Mucosa of descending colon (tissue), 3 donors: ENCODE measurements around the gene XRCC6. TPM values are rescaled to one million over a fixed set of nuclear protein-coding genes. Genes with fewer than 3 reads are reported as not detected.
"Not testable (repeated sequence)": the region's sequence is repeated elsewhere in the genome, so short reads cannot be mapped to it uniquely, and the experiment has no call there.

Experiments used
- ATAC-seq: fragments of 200-7000 bp; cut with Tn5 transposase; one replicate; pipeline ENCODE4 v1.9.1; 2020; ENCODE audit warnings: mild to moderate bottlenecking, moderate library complexity
- DNase-seq, 3 donors: peaks; one replicate each; pipeline ENCODE4 v3.0.0-alpha.2; 2020
- H3K36me3 ChIP-seq: fragments of 200-600 bp; one replicate; pipeline ENCODE4 v1.8.0; 2021; ENCODE audit warnings: low read depth, mild to moderate bottlenecking
- H3K4me1 ChIP-seq: fragments of 200-600 bp; one replicate; pipeline ENCODE4 v1.8.0; 2021; ENCODE audit warnings: low read depth, mild to moderate bottlenecking
- H3K4me3 ChIP-seq: fragments of 200-600 bp; one replicate; pipeline ENCODE4 v1.8.0; 2021; ENCODE audit warnings: mild to moderate bottlenecking
- H3K9me3 ChIP-seq: fragments of 200-600 bp; one replicate; pipeline ENCODE4 v1.8.0; 2021; ENCODE audit warnings: mild to moderate bottlenecking
- CTCF ChIP-seq: fragments of 200-600 bp; IDR thresholded peaks from one replicate; pipeline ENCODE4 v1.8.0; 2022; ENCODE audit warnings: antibody characterized with exemption, mild to moderate bottlenecking
- intact Hi-C, 2 donors: fragments of 100-400 bp; cut with DNase I in 1 of 2; cut with micrococcal nuclease in 1 of 2; formaldehyde crosslinking; loops; one replicate each; pipeline versions ENCODE4 v1.11.0 to v1.11.1; 2022; cut with DNase I, micrococcal nuclease
- total RNA-seq, 3 donors: library from RNA; stranded (reverse); fragmentation: NEBNext Ultra II Directional in 2 of 3; extraction: Animal tissue kit (Norgen Biotek cat#: 25700) in 2 of 3; gene quantifications; one replicate each; pipeline versions ENCODE4 v1.2.1 to v1.2.4, GENCODE V29; 2021 to 2023
- donor health status: DM: no; HTN: no; CAD: no; lungs with moderate emphysema.
- donor health status: DM: no; HTN: no; CAD: no.
- donor health status: DM: no; HTN: yes; CAD: no.

XRCC6 gene
- total RNA-seq, 3 donors from 2014 or later, result 169 to 193 (median 177) TPM

- intact Hi-C loops, result no loop called here
- ATAC-seq, result no peak
- H3K4me1 ChIP-seq, result no peaks in the 10 kb centered on the region
- peaks cover 21% of the 10 kb centered on the region for H3K36me3 ChIP-seq
- no peaks in the 10 kb centered on the region for H3K9me3 ChIP-seq
- no peak for TF ChIP-seq CTCF
- no peak overlapping the region for H3K4me3 ChIP-seq
- DNase-seq, result no peak
Observed at GRCh38 chr22:41657709-41658108, 36.6 kb downstream of the XRCC6 start.

GRCh38 chr22:41658869-41659268 is 37.8 kb downstream of the XRCC6 start:
- Histone ChIP-seq H3K4me1 (no peaks in the 10 kb centered on the region), H3K9me3 (no peaks in the 10 kb centered on the region), H3K36me3 (peaks cover 21% of the 10 kb centered on the region), H3K4me3 (no peak overlapping the region)
- no peak for DNase-seq
- no peak for TF ChIP-seq CTCF
- intact Hi-C loops, result no loop called here
- no peak for ATAC-seq

- no peak for TF ChIP-seq CTCF
- Histone ChIP-seq H3K4me1 (no peaks in the 10 kb centered on the region), H3K36me3 (peaks cover 14% of the 10 kb centered on the region), H3K4me3 (no peak overlapping the region), H3K9me3 (no peaks in the 10 kb centered on the region)
- ATAC-seq, result no peak
- no peak for DNase-seq
- intact Hi-C loops, result no loop called here
Observed at GRCh38 chr22:41659941-41660340, 38.8 kb downstream of the XRCC6 start.

GRCh38 chr22:41660416-41660815 is 39.3 kb downstream of the XRCC6 start:
- H3K4me3 ChIP-seq, result no peak overlapping the region
- DNase-seq, result no peak
- no peak for TF ChIP-seq CTCF
- ATAC-seq, result no peak
- no peaks in the 10 kb centered on the region for H3K4me1 ChIP-seq
- peaks cover 14% of the 10 kb centered on the region for H3K36me3 ChIP-seq
- intact Hi-C loops, result no loop called here
- H3K9me3 ChIP-seq, result no peaks in the 10 kb centered on the region

- intact Hi-C loops, result no loop called here
- no peak for TF ChIP-seq CTCF
- Histone ChIP-seq H3K36me3 (peaks cover 14% of the 10 kb centered on the region), H3K4me3 (no peak overlapping the region), H3K4me1 (no peaks in the 10 kb centered on the region), H3K9me3 (no peaks in the 10 kb centered on the region)
- ATAC-seq (no peak), DNase-seq (no peak)
Observed at GRCh38 chr22:41661088-41661487, 40.0 kb downstream of the XRCC6 start.

- no peaks in the 10 kb centered on the region for H3K9me3 ChIP-seq
- no peak overlapping the region for H3K4me3 ChIP-seq
- intact Hi-C loops, result no loop called here
- H3K4me1 ChIP-seq, result no peaks in the 10 kb centered on the region
- no peak for DNase-seq
- H3K36me3 ChIP-seq, result peaks cover 9% of the 10 kb centered on the region
- no peak for ATAC-seq
- TF ChIP-seq CTCF, result no peak
Observed at GRCh38 chr22:41661713-41662112, 40.6 kb downstream of the XRCC6 start.

GRCh38 chr22:41663594-41663993 is 42.5 kb downstream of the XRCC6 start:
- H3K4me3 ChIP-seq, H3K4me1 ChIP-seq, H3K9me3 ChIP-seq, H3K36me3 ChIP-seq, ATAC-seq, intact Hi-C loops, DNase-seq: not testable (repeated sequence)
